Stimulated activated naive CD4-positive, alpha-beta T cell treated with Interleukin-2 at 50 U/mL for 16 hours (primary cell): ENCODE results near the gene SOX1.

Experiments
- DNase-seq: peaks from one replicate; lab custom pipeline; 2025; lab: John Stamatoyannopoulos, UW

Gene SOX1

DNA sequence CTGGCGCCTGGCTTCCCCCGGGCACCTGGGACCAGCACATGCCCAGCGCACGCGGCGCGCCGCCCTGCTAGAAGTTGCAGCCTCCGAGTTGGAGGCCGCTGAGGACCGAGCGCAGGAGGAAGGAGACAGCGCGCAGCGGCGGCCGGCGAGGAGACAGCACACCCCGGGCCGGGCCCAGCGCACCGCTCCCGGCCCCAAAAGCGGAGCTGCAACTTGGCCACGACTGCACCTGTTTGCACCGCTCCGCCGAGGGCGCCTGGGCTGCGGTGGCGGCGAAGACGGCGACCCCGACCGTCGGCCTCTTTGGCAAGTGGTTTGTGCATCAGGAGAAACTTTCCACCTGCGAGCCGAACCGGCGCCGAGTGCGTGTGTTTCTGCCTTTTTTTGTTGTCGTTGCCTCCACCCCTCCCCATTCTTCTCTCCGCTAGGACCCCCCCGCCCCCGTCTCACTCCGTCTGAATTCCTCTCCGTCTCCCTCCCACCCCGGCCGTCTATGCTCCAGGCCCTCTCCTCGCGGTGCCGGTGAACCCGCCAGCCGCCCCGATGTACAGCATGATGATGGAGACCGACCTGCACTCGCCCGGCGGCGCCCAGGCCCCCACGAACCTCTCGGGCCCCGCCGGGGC, at the start of gene SOX1:
Gene SOX1, plus strand, starts transcription at position 34 of the 626 bp plus-strand sequence. Its CDS starts 510 bp downstream, at position 544.
- DNase-seq = no peak

DNA sequence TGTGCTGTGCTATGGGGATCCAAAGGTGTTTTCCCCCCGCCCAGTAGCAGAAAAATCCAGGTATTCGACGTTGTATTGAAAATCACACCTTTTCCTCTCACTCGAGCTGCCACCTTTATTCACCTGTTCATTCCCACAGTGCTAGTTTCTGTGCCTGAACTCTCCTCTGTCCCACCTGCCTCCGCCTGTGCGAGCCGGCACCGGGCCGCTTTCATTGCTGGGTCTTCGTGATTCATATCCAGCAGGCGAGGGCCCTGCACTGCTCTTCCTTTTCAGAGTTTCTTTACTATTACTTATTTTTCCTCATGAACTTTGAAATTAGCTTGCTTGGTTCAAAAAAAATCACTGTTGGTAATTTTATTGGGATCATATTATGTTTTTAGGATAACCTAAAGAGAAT, 42.4 kb upstream of the SOX1 start:
- DNase-seq = no peak

DNA sequence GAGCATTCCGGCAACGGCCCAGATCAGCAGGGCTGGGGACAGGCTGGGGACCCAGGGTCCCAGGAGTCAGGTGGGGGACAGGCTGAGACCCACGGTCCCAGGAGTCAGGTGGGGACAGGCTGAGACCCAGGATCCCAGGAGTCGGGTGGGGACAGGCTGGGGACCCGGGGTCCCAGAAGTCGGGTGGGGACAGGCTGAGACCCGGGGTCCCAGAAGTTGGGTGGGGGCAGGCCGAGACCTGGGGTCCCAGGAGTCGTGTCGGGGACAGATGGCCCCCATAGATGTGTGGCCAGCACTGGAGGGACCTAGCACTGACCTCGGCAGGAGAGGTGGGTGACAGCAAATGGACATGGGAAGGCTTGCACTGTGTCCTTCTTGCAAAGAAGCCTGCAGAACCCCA, 39.7 kb upstream of the SOX1 start:
- no peak for DNase-seq

DNA sequence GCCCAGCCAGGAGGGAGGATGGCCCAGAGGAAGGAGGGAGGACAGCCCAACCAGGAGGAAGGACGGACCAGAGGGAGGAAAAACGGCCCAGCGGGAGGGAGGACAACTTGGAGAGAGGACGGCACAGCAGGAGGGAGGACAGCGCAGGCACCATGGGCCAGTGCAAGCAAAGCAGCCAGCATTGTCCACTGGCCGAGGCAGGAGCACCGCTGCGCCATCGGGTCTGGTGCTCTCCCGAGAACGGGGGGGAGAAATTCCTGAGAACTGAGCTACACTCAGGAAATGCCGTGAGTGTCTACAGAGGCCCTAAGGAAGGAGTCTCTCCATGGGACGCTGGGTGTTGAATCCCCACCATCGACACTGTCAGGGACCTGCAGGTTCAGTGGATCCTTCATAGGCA, 38.5 kb upstream of the SOX1 start:
- no peak for DNase-seq

DNA sequence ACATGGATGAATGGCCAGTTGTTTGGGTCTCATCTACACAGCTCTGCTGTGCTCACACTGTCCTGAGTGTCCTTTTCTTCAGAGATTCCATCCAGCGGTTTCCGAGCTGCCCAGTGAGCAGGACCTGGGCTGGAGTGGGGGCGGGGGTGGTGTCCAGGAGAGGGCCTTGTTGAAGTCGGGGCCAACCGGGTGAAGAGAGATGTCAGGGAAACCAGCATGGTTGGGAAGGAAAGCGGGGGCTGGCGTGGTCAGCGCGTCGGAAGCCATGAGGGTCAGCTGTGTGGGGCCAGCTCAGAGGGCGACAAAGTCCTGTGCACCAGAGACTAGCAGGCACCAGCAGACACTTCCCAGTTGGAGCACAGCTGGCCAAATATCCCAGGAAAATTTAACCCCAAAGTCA, 37.8 kb upstream of the SOX1 start:
- no peak for DNase-seq

DNA sequence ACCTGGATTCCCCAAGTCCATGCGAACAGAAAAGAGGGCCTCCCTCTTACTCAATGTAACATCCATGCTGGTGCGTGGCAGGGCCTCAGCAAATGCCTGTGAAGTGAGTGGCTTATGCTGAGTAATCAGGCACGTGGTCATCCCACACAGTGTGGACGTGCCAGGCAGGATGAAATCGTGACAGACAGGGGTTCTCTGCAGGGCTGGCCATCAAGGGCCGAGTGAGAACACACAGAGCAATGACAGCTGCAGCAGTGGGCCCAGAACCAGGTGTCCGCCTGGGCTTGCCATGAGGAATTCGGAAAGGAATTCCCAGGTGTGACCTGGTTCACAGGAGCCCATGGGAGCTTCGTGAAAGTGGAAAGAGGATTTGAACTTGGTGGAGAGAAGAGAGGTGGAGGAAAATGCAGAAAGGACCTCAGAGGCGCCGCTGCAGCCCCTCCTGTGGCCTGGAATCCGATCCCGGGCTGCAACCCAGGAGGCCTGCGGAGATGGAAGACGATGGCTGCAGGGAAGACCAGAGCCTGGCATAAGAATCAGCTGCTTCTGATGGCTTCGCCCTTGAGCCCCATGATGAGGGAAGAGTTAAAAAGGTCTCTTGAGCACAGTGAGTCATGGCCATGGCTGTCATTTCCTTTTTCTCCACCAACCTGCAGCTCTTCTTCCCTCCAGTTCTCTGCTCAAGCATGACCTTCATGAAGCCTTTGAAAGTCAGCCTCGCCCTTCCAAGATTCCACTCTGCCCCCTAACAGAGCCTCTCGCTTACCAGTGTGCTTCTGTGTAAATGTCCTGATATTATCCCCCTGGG, 34.6 kb upstream of the SOX1 start:
- DNase-seq = no peak

DNA sequence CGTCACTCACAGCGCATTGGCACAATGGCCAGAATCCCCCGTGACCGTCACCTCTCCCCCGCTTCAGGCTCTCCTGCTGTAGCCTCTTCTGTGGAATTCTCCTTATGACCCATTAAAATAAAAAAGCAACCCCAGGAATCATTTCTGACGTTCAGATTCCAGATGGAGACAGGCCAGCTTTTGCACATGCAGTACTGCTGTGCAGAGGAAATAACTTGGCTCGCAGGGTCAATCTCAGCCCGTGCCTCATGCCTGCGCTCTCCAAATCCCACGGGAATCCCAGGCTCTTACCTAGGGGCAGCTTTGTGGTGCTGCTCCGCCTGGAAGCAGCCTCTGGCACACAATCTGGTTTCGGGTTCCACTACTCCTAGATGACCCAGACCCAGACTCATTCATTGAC, 32.7 kb upstream of the SOX1 start:
- no peak for DNase-seq

DNA sequence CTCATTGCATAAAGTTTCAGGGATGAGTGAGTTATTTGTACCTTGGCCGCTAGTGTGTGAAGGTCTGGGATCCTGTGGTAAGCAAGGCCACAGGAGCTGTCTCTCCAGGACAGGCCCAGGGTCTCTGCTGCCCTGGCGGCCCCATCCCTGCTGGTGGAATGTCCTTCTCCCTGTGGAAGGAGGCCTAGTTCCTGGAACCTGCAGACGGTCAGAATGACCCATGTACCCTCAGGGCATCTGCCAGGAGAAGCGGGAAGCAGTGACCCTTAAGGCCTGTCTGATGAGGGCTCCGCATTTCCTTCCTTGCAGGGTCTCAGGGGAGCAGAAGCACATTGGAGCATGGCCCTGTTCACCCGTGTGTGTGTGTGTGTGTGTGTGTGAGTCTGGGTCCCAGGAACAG, 32.1 kb upstream of the SOX1 start:
- no peak for DNase-seq

DNA sequence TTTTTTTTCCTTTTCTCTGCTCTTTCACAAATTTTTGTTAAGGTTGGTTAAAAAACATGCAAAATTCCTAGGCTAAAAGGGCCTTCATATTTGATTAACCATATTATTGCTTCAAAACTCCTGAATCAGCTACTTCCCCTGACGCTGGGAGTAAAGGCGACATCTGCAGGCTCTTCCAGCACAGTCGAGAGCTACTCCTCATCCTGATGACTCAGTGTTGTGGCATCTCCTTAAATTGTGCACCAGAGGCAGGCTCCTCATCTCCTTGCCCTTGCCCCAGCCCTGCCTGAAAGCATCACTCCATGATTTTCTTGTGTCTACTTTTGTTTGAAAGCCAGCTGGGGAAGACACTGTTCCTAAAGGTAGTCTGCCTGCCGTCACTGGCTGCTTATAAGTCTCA, 24.5 kb upstream of the SOX1 start:
- no peak for DNase-seq

DNA sequence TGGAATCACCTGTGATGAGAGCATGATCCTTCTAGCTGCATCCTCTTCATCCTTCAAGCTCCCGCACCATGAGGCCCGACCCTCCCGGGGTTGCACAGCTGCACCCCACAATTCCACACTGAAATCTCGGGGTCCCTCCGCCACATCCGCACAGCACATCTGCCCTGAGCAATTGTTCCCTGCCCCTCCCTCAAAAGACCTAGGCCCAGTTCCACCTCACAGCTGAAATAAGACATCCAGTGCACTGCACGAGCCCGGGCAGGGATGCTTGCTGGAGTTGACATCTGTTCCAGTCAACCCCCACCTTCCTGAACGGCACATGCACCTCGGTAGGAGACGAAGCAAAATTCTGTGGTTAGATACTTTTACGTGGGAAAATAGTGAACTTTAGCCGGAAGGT, 14.7 kb upstream of the SOX1 start:
- no peak for DNase-seq

DNA sequence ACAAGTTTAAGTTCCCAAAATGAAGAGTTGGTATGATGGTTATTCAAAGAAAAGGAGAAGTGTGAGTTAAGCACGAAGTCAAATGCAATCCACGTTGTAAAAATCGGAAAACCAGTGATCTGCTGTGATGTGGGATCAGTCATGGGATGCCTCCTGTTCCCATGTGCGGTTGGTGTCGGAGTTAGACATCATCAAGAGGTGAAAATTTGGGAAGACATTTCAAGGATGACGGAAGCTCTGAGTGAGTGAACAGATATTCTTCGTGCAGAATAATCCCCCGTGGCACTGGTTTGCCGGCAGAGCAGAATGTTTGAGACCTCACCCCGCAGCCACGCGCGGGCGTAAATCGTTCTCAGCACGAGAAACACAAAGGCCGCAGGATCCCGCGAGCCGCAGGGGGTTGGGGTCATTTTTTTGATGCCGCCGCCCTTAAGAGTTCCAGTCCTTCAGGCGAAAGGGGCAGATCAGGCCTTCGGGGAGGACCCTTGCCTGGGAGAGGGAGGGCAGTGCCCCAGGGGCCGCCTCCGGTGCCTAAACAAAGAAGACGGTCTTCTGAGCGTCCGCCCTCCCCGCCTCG, 13.7 kb upstream of the SOX1 start:
- no peak for DNase-seq

DNA sequence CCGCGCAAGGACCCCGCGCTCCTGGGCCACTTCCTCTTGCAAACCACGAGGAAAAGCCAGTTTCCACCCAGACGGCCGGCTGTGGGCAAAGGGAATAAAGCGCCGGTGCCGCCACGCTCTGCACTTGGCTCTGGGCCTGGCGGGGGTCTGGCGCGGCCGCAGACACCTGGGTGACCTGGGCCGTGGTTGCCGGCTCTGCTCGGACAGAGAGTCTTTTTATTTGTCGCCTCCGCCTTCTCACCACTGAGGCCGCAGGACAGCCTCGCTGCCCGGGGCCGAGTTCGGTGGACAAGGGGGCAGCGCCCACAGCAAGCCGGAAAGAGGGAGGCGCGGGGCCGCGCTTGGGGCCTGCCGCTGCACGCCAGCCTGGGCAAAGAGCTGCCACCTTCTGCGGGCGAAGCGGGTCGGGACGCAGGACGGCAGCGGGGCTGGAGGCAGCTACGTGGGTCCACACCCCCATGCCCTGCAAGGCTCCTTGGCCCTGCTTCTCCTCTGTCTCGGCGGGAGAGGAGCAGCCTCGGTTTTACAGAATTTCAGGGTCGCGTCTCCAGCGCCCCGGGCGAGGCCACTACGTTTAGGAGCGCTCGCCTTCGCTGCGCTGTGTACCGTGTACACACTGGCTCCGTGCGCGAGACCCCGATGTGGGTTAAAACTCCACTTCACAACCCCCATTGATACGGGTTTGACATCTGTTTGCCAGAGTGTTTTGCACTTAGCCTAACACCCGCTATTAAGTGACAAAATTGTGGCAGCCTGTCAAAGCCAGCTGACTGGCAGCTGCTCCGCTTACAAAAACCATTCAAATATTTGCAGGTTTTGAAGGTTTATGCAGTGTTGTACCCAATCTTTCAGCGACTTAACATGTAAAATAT, 13.0 kb upstream of the SOX1 start:
- no peak for DNase-seq

DNA sequence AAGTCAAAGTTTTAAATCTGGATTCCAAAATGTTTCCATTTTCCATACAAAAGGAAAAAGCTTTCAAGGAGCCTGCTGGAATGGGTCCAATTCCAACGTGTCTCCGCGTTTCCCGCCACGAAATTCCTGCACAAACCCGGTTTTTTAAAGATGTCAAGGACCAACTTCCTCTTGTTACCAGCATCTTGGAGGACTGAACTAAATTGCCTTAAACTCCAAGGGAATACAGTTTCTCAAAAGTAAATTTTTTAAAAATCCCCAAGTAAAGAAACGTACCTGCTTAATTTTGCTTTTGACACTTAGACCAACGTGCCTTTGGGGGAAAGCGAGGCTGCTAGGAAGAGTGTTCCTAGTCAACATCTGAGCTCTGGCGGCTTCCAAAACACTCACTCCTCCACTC, 12.3 kb upstream of the SOX1 start:
- DNase-seq = no peak

DNA sequence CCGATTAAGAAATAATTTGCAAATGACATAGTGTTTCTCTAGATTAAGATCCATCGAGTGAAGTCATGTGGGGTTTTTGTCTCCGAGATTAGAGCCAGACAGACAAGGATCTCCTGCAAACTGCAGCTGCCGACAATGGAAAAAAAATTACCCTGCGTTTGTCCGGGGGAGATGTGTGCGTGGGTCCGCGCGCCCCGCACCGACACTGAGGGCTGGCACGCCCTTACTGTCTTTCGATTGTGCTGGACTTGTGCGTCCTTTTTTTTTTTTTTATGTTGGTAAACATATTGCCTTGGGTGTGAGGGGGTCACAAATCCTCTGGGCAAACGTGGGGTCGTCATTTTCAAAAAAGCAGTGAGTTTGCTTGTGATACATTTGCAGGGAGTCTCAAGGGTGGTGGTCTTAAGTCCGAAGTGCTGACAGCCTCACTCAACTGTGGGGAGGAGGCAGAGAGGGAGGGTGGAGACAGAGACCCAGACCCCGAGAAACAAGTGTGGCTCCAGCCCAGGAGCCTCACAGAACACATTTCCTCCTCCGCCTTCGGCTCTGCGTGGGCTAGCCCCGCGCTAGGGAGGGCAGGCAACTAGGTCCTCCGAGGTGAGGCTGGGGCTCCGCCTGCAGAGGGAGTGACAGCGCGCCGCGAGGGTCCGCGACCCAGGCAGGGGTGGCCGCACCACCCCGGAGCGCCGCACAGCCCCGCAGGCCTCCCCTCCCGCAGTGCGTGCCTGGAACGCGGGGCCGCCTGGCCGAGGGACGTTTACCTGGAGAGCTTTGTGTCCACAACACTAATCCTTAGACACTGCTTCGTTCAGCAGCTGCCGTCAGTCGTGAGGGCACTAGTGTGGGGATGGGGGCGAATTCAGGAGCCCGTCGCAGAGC, 11.7 kb upstream of the SOX1 start:
- DNase-seq = no peak

DNA sequence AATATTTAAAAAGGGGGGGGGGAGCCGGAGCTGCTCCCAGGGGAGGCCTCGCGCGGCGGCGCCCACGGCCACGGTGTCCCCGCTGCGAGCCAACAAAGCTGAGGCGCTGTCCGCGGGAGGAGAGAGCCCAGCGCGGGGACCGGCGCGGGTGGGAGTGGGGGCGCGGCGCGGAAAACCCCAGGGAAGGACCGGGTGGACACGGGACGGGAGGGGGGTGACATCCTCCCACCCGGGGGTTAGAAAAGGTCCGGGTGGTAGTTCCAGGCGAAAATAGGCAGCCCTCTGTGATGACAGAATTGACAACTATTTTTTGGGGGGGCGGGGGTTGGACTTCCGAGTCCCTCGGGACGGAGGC, 11.1 kb upstream of the SOX1 start:
- no peak for DNase-seq

DNA sequence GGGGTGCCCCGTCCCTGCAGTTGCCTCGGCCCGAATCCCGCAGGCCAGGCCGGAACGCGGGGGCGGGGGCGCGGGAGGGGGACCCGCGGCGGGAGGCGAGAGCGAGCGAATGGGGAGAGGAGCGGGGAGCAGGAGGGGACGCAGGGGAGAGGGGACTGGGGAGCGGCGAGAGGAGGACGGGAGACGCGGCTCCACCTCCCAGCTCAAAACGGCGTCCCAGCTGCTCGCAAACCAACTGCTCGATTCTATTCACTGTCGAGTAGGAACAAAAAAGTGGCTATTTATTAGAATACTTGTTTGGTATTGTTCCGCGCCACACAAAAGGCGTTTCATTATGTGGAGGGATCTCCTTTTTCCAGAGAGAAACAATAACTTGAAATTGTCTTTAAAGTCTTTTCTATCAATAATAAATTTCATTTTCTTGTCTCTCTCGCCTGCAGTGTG, 10.6 kb upstream of the SOX1 start:
- no peak for DNase-seq

DNA sequence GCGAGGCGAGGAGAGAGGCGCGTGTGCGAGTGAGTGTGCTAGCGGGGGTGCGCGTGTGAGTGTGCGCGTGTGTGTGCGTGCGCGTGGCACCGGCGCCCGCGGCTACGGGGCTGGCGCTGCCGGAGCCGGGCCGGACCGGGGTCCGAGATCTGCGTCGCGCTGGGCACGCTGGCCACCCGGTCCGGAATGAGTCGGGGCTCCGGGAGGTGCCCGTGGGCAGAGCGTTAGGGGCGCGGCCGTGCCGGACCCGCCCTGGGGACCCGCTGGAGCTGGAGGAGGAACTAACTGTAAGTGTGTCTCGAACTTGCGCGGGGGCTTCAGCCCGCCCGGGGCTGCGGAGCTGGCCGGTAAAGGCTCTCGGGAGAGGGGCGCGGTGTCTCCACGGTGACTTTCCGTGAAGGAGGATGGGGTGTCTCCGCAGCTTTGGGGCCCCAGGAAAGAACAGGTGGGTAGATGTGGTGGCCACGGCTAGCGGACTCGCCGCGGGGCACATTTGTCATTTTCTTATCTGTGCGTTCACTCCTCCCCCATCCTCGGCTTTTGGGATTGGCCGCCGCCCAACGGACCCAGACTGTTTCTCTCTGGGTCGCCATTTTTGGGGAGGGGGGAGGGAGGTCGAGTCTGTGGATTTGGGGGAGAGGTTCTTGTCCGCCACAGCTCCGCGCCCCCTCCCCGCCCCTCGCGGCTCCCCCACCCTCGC, 10.1 kb upstream of the SOX1 start:
- no peak for DNase-seq

DNA sequence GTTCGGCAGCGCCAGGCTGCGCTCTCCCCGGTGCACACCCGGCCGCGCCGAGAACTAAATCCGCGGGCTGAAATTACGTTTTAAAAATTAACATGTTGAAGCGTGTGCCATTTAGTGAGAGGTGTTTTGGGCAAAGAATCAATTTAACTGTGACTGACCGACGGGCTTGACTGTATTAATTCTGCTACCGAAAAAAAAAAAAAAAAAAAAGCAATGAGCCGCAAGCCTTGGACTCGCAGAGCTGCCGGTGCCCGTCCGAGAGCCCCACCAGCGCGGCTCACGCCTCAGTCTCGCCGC, 9.6 kb upstream of the SOX1 start:
- no peak for DNase-seq

DNA sequence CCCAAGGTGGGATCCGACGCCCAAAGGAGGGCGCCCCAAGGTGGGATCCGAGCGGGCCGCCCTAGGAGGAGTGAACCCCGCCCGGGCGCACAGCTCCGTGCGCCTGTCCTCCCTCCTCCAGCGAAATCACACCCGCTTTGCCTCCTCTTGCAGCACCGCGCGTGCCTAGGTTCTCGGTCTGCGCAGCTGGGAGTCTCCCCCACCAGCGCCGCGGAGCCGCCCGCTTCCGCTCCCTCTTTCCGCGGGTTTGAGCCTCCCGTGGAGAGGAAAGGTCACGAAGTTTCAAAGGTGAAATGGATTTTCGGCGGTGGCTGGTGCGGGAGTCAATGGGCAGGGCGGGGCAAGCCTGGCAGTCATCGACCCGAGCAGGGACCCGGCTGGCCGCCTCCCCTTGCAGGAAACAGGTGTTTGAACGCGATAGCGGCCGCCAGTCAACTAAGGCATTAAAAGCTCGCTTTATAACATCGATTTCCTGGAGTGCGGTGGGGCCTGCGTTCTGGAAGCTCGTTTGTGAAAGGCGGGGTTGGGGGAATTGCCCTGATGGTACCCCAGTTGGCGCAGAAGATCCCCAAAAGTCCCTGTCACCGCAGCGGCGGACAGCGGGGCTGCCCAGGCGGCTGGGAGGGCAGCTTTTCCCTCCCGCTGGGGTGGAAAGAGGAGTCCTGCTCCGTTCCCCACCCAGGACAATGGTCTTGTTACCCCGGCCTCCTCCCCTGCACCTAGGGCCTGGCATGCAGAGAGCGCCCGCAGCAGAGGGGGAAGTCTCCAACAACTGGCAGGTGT, 9.0 kb upstream of the SOX1 start:
- no peak for DNase-seq

DNA sequence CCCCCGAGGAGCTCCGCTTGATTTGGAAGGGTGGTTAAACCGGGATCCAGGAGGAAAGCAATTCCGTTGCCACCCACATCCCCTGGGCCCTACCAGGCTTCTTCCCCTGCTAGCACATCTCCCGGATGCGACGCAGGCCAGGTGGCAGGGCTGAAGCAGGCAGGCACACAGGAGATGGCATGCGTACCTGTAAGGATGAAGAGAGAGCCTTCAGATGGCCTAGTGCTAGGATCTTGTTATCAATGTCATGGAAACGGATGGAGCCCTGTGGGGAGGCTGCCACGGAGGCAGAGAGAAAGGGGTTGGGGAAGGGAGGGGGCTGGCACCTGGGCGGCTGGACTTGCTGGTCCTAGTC, 8.5 kb upstream of the SOX1 start:
- no peak for DNase-seq
